Measurements from ENCODE around the gene MEIS2. TPM values are rescaled to one million over a fixed set of nuclear protein-coding genes. Genes with fewer than 3 reads are reported as not detected.

MEIS2 gene
- total RNA-seq, 6 donors from 2014 or later: 13.7 to 53.4 (median 21.4) TPM

DNA sequence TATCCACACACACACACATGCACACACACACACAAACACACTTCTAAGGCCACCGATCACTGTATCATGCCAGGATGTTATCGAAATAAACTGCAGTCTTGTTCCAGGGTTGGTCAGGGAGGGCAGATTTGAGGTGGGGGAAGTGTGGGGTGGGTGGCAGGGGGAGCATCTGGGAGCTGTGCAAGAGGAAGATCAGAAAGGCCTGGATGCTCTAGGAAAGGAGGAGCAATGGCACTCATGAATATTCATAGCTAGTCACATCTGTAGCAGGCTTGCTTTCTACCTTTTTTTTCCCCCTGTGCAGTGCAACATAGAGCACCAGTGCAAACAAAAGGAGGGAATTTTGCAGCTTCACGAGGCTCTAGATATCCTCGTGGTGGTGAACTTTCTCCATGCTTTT, 84.9 kb downstream of the MEIS2 start:
- Histone ChIP-seq H3K27me3 (no peaks in the 10 kb centered on the region), H3K4me1 (peaks cover 6 to 19% (median 11%) of the 10 kb centered on the region in 4 donors), H3K4me3 (no peak overlapping the region), H3K36me3 (no peaks in the 10 kb centered on the region), H3K9me3 (no peaks in the 10 kb centered on the region), H3K27ac (no peak overlapping the region)
- WGBS, 2 donors: 67 to 69% methylated on average over 4 of the region's 4 CpGs
- TF ChIP-seq POLR2AphosphoS5 (IDR thresholded peaks at IDR 0.05) (no peak), POLR2A (IDR thresholded peaks at IDR 0.05) (no peak), EP300 (IDR thresholded peaks at IDR 0.05) (no peak)
- TF ChIP-seq, protein P1, sequence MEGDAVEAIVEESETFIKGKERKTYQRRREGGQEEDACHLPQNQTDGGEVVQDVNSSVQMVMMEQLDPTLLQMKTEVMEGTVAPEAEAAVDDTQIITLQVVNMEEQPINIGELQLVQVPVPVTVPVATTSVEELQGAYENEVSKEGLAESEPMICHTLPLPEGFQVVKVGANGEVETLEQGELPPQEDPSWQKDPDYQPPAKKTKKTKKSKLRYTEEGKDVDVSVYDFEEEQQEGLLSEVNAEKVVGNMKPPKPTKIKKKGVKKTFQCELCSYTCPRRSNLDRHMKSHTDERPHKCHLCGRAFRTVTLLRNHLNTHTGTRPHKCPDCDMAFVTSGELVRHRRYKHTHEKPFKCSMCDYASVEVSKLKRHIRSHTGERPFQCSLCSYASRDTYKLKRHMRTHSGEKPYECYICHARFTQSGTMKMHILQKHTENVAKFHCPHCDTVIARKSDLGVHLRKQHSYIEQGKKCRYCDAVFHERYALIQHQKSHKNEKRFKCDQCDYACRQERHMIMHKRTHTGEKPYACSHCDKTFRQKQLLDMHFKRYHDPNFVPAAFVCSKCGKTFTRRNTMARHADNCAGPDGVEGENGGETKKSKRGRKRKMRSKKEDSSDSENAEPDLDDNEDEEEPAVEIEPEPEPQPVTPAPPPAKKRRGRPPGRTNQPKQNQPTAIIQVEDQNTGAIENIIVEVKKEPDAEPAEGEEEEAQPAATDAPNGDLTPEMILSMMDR (IDR thresholded peaks at IDR 0.05): no peak
- ATAC-seq (ENCODE audit: low FRiP score in 2 of 2) (peak in 1 of 2 donors; percentile 7), DNase-seq (no peak)

DNA sequence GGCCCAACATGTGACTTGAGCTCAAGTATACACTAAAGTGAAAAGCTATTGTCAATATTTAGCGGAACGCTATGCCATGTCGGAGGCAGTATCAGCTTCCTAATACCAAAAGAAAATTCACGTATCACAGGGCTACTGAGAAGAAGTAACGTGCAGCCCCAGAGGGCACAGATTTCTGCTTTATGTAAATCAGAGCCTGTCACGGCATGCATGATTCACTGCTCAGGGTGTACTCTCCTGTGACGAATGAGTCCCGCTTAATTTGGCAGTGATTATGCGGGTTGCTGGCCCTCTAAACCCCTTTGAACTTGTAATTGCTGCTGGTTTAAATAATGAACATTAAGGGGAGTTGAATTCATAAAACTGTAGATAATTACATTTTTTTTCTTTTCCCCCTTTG, 85.3 kb downstream of the MEIS2 start:
- TF ChIP-seq EP300 (IDR thresholded peaks at IDR 0.05) (no peak), POLR2AphosphoS5 (IDR thresholded peaks at IDR 0.05) (no peak), POLR2A (IDR thresholded peaks at IDR 0.05) (no peak)
- TF ChIP-seq, protein P1 (IDR thresholded peaks at IDR 0.05): no peak
- H3K4me1 ChIP-seq: peaks cover 5 to 15% (median 11%) of the 10 kb centered on the region in 4 donors
- H3K27ac ChIP-seq: no peak overlapping the region
- H3K36me3 ChIP-seq: no peaks in the 10 kb centered on the region
- no peak overlapping the region for H3K4me3 ChIP-seq
- H3K27me3 ChIP-seq: no peaks in the 10 kb centered on the region
- peak in 1 of 2 donors; percentile 25 for ATAC-seq (ENCODE audit: low FRiP score in 2 of 2)
- WGBS, 2 donors: 89 to 95% methylated on average over 9 of the region's 9 CpGs
- H3K9me3 ChIP-seq: no peaks in the 10 kb centered on the region
- no peak for DNase-seq

DNA sequence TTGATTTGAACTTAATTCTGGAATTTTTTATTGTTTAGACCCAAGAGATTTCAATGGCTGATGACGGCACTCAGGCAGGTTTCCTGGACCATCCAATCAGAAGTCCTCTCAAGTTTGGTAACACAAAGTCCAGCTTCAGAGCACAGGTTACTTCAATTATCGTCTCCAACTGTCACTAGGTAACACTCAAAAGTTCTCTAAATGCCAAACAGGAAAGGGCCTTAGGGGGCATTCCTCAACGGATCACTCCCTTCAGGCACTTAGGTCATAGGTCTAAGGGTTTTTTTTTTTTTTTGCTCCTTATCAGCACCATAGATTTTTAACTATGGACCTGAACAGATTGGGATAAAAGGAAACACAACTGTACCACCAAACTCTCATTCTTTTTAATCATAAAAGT, 85.8 kb downstream of the MEIS2 start:
- no peak for ATAC-seq (ENCODE audit: low FRiP score in 2 of 2)
- H3K27me3 ChIP-seq: no peaks in the 10 kb centered on the region
- peaks cover 3 to 11% (median 7%) of the 10 kb centered on the region in 4 donors for H3K4me1 ChIP-seq
- no peaks in the 10 kb centered on the region for H3K9me3 ChIP-seq
- no peaks in the 10 kb centered on the region for H3K36me3 ChIP-seq
- H3K27ac ChIP-seq: no peak overlapping the region
- no peak overlapping the region for H3K4me3 ChIP-seq
- DNase-seq: no peak
- 64 to 70% methylated on average over 3 of the region's 3 CpGs for WGBS, 2 donors
- TF ChIP-seq, protein P1 (IDR thresholded peaks at IDR 0.05): no peak
- no peak for TF ChIP-seq POLR2A (IDR thresholded peaks at IDR 0.05)

DNA sequence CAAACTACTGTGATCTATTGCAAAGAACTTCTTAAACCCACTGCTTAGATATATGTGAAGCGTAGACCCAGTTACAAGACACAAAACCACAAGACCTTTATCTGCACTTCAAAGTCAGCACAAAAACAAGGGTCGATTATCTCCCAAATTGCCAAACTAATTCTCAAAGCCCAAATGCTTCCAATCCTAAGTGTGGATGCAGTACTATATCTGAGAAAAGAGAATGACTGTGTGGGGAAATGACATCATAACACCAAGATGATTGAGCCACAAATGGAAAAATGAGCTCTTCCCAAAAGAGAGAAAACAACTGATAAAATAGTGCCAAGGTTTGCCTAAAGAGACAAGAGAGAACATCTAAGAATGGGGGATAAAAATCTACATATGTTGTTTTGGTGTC, 86.2 kb downstream of the MEIS2 start:
- TF ChIP-seq POLR2AphosphoS5 (IDR thresholded peaks at IDR 0.05): no peak
- TF ChIP-seq POLR2A (IDR thresholded peaks at IDR 0.05): no peak
- TF ChIP-seq, protein P1 (IDR thresholded peaks at IDR 0.05): no peak
- no peak for TF ChIP-seq EP300 (IDR thresholded peaks at IDR 0.05)
- Histone ChIP-seq H3K27ac (no peak overlapping the region), H3K9me3 (no peaks in the 10 kb centered on the region), H3K36me3 (no peaks in the 10 kb centered on the region), H3K27me3 (no peaks in the 10 kb centered on the region), H3K4me3 (no peak overlapping the region), H3K4me1 (peaks cover 0 to 6% (median 3%) of the 10 kb centered on the region in 4 donors)
- ATAC-seq (ENCODE audit: low FRiP score in 2 of 2): peak in 1 of 2 donors; percentile 49
- no peak for DNase-seq
- WGBS, 2 donors: 46 to 93% methylated on average over 1 to 2 of the region's 2 CpGs

DNA sequence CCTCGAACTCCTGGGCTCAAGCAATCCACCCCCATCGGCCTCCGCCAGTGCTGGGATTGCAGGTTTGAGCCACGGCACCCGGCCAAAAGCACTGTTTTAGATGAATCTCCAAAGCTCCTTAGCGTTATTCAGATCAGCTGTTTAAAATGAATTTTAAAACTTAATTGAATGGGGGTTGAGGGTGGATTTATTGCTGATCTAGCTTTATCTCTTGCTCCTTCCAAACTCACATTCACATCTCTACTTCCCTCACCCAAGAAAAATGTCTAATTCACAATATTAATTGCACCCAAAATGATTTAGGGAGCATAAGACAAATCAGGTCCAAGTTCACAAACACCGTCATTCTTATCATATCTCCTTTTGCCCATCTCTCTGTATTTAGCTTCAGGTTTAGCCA, 89.8 kb downstream of the MEIS2 start:
- Histone ChIP-seq H3K4me3 (no peak overlapping the region), H3K27ac (no peak overlapping the region), H3K36me3 (peaks cover 0 to 2% (median 0%) of the 10 kb centered on the region in 4 donors), H3K9me3 (no peaks in the 10 kb centered on the region), H3K27me3 (no peaks in the 10 kb centered on the region), H3K4me1 (no peaks in the 10 kb centered on the region)
- DNase-seq (peak in 1 of 2 donors; percentile 10), ATAC-seq (ENCODE audit: low FRiP score in 2 of 2) (no peak)
- WGBS, 2 donors: 96% methylated on average over 7 of the region's 7 CpGs
- no peak for TF ChIP-seq EP300 (IDR thresholded peaks at IDR 0.05)
- TF ChIP-seq POLR2AphosphoS5 (IDR thresholded peaks at IDR 0.05): no peak
- TF ChIP-seq, protein P1 (IDR thresholded peaks at IDR 0.05): no peak
- no peak for TF ChIP-seq POLR2A (IDR thresholded peaks at IDR 0.05)
